A673 (cell line): ENCODE measurements around the gene ZBED6.

Experiments
- EZH2 ChIP-seq: fragments of 200-600 bp; sonication (generic); IDR thresholded peaks from 2 replicates; pipeline ENCODE4 v1.6.1; 2017; ENCODE audit warnings: borderline replicate concordance, low read depth, mild to moderate bottlenecking, mixed read lengths, antibody characterized with exemption, low read length; ENCODE audit not compliant: poor library complexity, severe bottlenecking
- TF ChIP-seq, protein P1 (sequence below): fragments of 300-800, 200-600 bp; sonication (generic); conservative IDR thresholded peaks from 2 replicates; pipeline ENCODE4 v1.5.1; 2017; ENCODE audit warnings: low read depth, mild to moderate bottlenecking, antibody characterized with exemption, low read length, moderate library complexity, mixed read lengths

DNA sequence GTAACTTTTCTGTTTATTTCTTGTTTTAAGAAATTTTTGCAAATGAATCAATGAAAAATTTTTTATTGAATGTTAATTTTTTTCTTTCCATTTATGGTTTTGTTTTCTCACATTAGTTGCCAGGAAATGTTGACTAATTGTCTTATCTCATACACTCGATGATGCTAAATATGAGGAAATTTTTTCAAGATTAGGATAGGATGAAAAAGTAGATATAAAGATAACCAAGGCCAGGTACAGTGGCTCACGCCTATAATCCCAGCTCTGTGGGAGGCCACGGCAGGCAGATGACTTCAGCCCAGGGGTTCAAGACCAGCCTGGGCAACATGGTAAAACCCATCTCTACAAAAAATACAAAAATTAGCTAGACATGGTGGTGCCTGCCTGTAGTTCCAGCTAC is 17.8 kb upstream of the ZBED6 start:
- TF ChIP-seq, protein P1, sequence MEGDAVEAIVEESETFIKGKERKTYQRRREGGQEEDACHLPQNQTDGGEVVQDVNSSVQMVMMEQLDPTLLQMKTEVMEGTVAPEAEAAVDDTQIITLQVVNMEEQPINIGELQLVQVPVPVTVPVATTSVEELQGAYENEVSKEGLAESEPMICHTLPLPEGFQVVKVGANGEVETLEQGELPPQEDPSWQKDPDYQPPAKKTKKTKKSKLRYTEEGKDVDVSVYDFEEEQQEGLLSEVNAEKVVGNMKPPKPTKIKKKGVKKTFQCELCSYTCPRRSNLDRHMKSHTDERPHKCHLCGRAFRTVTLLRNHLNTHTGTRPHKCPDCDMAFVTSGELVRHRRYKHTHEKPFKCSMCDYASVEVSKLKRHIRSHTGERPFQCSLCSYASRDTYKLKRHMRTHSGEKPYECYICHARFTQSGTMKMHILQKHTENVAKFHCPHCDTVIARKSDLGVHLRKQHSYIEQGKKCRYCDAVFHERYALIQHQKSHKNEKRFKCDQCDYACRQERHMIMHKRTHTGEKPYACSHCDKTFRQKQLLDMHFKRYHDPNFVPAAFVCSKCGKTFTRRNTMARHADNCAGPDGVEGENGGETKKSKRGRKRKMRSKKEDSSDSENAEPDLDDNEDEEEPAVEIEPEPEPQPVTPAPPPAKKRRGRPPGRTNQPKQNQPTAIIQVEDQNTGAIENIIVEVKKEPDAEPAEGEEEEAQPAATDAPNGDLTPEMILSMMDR: no peak
- TF ChIP-seq EZH2: no peak
